ENCODE measurements around the gene PTPRCAP. TPM values are rescaled to one million over a fixed set of nuclear protein-coding genes. Genes with fewer than 3 reads are reported as not detected.

Gene PTPRCAP
- total and polyA plus RNA-seq, 2 experiments from 2014 or later, result 3.3 to 3.5 TPM

DNA sequence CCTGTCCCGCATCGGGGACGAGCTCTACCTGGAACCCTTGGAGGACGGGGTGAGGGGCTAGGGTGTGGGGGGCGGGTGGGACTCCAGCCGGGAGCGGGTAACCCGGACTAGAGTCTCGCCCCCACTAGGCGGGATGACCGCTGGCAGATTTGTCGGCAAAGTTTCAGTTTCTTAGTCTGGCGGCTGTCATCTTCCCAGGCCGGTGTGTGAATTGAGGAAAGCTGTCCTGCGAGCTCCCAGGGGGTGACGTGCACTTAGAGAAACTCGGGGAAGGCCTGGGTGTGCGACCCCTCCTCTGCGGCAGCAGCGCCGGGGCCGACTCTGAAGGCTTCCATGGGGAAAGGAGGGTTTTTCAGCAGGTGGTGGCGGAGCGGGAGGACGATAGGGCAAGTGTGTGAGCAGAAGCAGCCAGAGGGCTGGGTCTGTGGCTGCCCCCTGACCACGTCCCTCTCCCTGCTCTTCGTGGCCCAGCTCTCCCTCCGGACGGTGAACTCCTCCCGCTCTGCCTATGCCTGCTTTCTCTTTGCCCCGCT lies 45.2 kb downstream of the PTPRCAP start:
- no peak overlapping the region for H2AFZ ChIP-seq
- H3K27me3 ChIP-seq (ENCODE audit: insufficient read depth), result no peaks in the 10 kb centered on the region
- DNase-seq (ENCODE audit: low spot score) (no peak), ATAC-seq (peak; percentile 1; the same call in 2 of the 3 replicates)
- H3K36me3 ChIP-seq (ENCODE audit: insufficient read depth), result no peaks in the 10 kb centered on the region
- Mint-ChIP-seq H3K27ac (no peak overlapping the region), H3K27me3 (ENCODE audit: insufficient read depth, low read depth, poor library complexity) (peaks cover 19% of the 10 kb centered on the region), H3K9me3 (no peaks in the 10 kb centered on the region), H3K4me3 (peak overlapping the region; percentile 90), H3K4me1 (peaks cover 38% of the 10 kb centered on the region), H3K36me3 (ENCODE audit: low read depth) (peaks cover 19% of the 10 kb centered on the region)
- no peak overlapping the region for H3K27ac ChIP-seq (ENCODE audit: low read depth)
- H3K4me3 ChIP-seq, result peak overlapping the region; percentile 94
- H3K9me2 ChIP-seq (ENCODE audit: insufficient read depth), result no peaks in the 10 kb centered on the region
- H4K20me1 ChIP-seq (replicated peaks; ENCODE audit: insufficient read depth), result no peaks in the 10 kb centered on the region; the same call in 1 of the 2 replicates
- H3K4me1 ChIP-seq (ENCODE audit: insufficient read depth), result peaks cover 15% of the 10 kb centered on the region
- 0 out of 2 replicates have a peak, but pooled peaks cover 8% of the 10 kb centered on the region for H3F3A ChIP-seq (replicated peaks; ENCODE audit: low read depth)
- no peak for TF ChIP-seq REST (IDR thresholded peaks at IDR 0.05; ENCODE audit: unreplicated experiment)
- TF ChIP-seq ETS1 (IDR thresholded peaks at IDR 0.05), result no peak
- no peak for TF ChIP-seq ZNF331 (CRISPR knock-in tag; IDR thresholded peaks at IDR 0.05; ENCODE audit: low read depth)
- TF ChIP-seq POLR2AphosphoS5 (IDR thresholded peaks at IDR 0.05; ENCODE audit: low read depth), result no peak
- TF ChIP-seq, protein P1, sequence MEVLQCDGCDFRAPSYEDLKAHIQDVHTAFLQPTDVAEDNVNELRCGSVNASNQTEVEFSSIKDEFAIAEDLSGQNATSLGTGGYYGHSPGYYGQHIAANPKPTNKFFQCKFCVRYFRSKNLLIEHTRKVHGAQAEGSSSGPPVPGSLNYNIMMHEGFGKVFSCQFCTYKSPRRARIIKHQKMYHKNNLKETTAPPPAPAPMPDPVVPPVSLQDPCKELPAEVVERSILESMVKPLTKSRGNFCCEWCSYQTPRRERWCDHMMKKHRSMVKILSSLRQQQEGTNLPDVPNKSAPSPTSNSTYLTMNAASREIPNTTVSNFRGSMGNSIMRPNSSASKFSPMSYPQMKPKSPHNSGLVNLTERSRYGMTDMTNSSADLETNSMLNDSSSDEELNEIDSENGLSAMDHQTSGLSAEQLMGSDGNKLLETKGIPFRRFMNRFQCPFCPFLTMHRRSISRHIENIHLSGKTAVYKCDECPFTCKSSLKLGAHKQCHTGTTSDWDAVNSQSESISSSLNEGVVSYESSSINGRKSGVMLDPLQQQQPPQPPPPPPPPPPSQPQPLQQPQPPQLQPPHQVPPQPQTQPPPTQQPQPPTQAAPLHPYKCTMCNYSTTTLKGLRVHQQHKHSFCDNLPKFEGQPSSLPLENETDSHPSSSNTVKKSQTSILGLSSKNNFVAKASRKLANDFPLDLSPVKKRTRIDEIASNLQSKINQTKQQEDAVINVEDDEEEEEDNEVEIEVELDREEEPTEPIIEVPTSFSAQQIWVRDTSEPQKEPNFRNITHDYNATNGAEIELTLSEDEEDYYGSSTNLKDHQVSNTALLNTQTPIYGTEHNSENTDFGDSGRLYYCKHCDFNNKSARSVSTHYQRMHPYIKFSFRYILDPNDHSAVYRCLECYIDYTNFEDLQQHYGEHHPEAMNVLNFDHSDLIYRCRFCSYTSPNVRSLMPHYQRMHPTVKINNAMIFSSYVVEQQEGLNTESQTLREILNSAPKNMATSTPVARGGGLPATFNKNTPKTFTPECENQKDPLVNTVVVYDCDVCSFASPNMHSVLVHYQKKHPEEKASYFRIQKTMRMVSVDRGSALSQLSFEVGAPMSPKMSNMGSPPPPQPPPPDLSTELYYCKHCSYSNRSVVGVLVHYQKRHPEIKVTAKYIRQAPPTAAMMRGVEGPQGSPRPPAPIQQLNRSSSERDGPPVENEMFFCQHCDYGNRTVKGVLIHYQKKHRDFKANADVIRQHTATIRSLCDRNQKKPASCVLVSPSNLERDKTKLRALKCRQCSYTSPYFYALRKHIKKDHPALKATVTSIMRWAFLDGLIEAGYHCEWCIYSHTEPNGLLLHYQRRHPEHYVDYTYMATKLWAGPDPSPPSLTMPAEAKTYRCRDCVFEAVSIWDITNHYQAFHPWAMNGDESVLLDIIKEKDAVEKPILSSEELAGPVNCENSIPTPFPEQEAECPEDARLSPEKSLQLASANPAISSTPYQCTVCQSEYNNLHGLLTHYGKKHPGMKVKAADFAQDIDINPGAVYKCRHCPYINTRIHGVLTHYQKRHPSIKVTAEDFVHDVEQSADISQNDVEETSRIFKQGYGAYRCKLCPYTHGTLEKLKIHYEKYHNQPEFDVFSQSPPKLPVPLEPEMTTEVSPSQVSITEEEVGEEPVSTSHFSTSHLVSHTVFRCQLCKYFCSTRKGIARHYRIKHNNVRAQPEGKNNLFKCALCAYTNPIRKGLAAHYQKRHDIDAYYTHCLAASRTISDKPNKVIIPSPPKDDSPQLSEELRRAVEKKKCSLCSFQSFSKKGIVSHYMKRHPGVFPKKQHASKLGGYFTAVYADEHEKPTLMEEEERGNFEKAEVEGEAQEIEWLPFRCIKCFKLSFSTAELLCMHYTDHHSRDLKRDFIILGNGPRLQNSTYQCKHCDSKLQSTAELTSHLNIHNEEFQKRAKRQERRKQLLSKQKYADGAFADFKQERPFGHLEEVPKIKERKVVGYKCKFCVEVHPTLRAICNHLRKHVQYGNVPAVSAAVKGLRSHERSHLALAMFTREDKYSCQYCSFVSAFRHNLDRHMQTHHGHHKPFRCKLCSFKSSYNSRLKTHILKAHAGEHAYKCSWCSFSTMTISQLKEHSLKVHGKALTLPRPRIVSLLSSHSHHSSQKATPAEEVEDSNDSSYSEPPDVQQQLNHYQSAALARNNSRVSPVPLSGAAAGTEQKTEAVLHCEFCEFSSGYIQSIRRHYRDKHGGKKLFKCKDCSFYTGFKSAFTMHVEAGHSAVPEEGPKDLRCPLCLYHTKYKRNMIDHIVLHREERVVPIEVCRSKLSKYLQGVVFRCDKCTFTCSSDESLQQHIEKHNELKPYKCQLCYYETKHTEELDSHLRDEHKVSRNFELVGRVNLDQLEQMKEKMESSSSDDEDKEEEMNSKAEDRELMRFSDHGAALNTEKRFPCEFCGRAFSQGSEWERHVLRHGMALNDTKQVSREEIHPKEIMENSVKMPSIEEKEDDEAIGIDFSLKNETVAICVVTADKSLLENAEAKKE (CRISPR knock-in tag; IDR thresholded peaks at IDR 0.05), result no peak
- TF ChIP-seq, protein P2, sequence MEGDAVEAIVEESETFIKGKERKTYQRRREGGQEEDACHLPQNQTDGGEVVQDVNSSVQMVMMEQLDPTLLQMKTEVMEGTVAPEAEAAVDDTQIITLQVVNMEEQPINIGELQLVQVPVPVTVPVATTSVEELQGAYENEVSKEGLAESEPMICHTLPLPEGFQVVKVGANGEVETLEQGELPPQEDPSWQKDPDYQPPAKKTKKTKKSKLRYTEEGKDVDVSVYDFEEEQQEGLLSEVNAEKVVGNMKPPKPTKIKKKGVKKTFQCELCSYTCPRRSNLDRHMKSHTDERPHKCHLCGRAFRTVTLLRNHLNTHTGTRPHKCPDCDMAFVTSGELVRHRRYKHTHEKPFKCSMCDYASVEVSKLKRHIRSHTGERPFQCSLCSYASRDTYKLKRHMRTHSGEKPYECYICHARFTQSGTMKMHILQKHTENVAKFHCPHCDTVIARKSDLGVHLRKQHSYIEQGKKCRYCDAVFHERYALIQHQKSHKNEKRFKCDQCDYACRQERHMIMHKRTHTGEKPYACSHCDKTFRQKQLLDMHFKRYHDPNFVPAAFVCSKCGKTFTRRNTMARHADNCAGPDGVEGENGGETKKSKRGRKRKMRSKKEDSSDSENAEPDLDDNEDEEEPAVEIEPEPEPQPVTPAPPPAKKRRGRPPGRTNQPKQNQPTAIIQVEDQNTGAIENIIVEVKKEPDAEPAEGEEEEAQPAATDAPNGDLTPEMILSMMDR (conservative IDR thresholded peaks at IDR 0.05; ENCODE audit: low read depth in 2 of 2), result no peak
- no peak for TF ChIP-seq ZNF114 (CRISPR knock-in tag; IDR thresholded peaks at IDR 0.05)
- TF ChIP-seq EZH2phosphoT487 (IDR thresholded peaks at IDR 0.05; ENCODE audit: unreplicated experiment), result no peak
- no peak for TF ChIP-seq JUNB (IDR thresholded peaks at IDR 0.05; ENCODE audit: unreplicated experiment)
- no peak for TF ChIP-seq CREB1 (CRISPR knock-in tag; IDR thresholded peaks at IDR 0.05; ENCODE audit: low read depth)
- TF ChIP-seq STAT1 (IDR thresholded peaks at IDR 0.05; ENCODE audit: unreplicated experiment), result no peak
- no peak for TF ChIP-seq EZH2 (IDR thresholded peaks at IDR 0.05; ENCODE audit: low read depth, unreplicated experiment)
- TF ChIP-seq NANOG (IDR thresholded peaks at IDR 0.05; ENCODE audit: borderline replicate concordance), result no peak
- H3K79me2 ChIP-seq (replicated peaks; ENCODE audit: insufficient read depth), result 0 out of 2 replicates have a peak, but pooled peaks cover 3% of the 10 kb centered on the region
- peak overlapping the region; percentile 99 for H3K4me2 ChIP-seq
